Transverse colon (tissue), 4 donors: ENCODE data around the gene ARID4B. TPM values are rescaled to one million over a fixed set of nuclear protein-coding genes. Genes with fewer than 3 reads are reported as not detected.

Experiments used
- DNase-seq: peaks from one replicate; pipeline ENCODE4 v3.0.0-alpha.2; 2019
- H3K27ac ChIP-seq, 4 donors: fragments of 200-600 bp; sonication (generic); 2 replicates each; pipeline ENCODE4 v1.5.1; 2016 to 2018; ENCODE audit warnings: inconsistent platforms in 4 of 4
- H3K27me3 ChIP-seq: fragments of 200-600 bp; sonication (generic); 2 replicates; pipeline ENCODE4 v1.5.1; 2017; ENCODE audit warnings: inconsistent platforms
- H3K36me3 ChIP-seq, 4 donors: fragments of 200-600 bp; sonication (generic); 2 replicates each; pipeline ENCODE4 v1.5.1; 2017 to 2019; ENCODE audit warnings: inconsistent platforms in 4 of 4
- H3K4me1 ChIP-seq, 4 donors: fragments of 200-600 bp; sonication (generic); 2 replicates each; pipeline ENCODE4 v1.5.1; 2017 to 2020; ENCODE audit warnings: inconsistent platforms in 4 of 4
- H3K4me3 ChIP-seq, 4 donors: fragments of 200-600 bp; sonication (generic); 1 replicate in 1 of 4; 2 replicates in 3 of 4; pipeline versions ENCODE4 v1.5.1 to v1.6.1; 2017 to 2019; ENCODE audit warnings: inconsistent platforms in 4 of 4
- H3K9me3 ChIP-seq, 2 donors: fragments of 200-600 bp; sonication (generic); 2 replicates each; pipeline ENCODE4 v1.5.1; 2017 to 2019; ENCODE audit warnings: inconsistent platforms in 2 of 2
- EP300 ChIP-seq: sonication (generic); formaldehyde crosslinking; IDR thresholded peaks from one replicate; pipeline ENCODE4 v1.6.1; 2017; ENCODE audit warnings: antibody characterized with exemption, low read depth
- POLR2A ChIP-seq: fragments of 450-650 bp; IDR thresholded peaks from one replicate; pipeline ENCODE4 v1.6.1; 2016; ENCODE audit warnings: antibody characterized with exemption, mild to moderate bottlenecking, moderate library complexity
- POLR2AphosphoS5 ChIP-seq, 3 donors: sonication (generic); formaldehyde crosslinking; IDR thresholded peaks; one replicate each; pipeline ENCODE4 v1.6.1; 2016; ENCODE audit warnings: antibody characterized with exemption in 3 of 3
- WGBS, 2 donors: methylation state at CpG; one replicate each; pipeline ENCODE4 v1.1.5; 2018; ENCODE audit warnings: low coverage in 1 of 2; 5-methylcytosine and 5-hydroxymethylcytosine counted together
- in situ Hi-C, 4 donors: fragments of 200-750 bp; cut with MboI; loops; one replicate each; pipeline versions ENCODE4 v1.15.0 to v1.15.1; 2017; ENCODE audit warnings: low sequenced_read_pairs in 3 of 4, low pct_ligation_motif_present in 1 of 4, low pct_unique_long_range_greater_than_20kb in 1 of 4
- intact Hi-C: fragments of 100-400 bp; cut with DNase I; formaldehyde crosslinking; loops from one replicate; pipeline ENCODE4 v1.15.1; 2023; ENCODE audit warnings: low total_unique reads
- total RNA-seq, 4 donors: library from RNA; depleted of rRNA; stranded (reverse); fragments of >200 nt; gene quantifications; one replicate each; pipeline ENCODE4 v1.1.0, GENCODE V29; 2016
- TF ChIP-seq, protein P1 (sequence below), 5 experiments: fragments of 200-600 bp in 3 of 5; fragments of 450-650 bp in 2 of 5; sonication (generic) in 3 of 5; IDR thresholded peaks; 1 replicate in 2 of 5; 2 replicates in 3 of 5; pipeline ENCODE4 v1.5.1; 2016 to 2017; ENCODE audit warnings: antibody characterized with exemption in 5 of 5, inconsistent platforms in 3 of 5, mild to moderate bottlenecking in 2 of 5, moderate library complexity in 1 of 5

ARID4B gene
- total RNA-seq, 4 donors from 2014 or later: 9.2 to 52.0 (median 34.0) TPM

DNA sequence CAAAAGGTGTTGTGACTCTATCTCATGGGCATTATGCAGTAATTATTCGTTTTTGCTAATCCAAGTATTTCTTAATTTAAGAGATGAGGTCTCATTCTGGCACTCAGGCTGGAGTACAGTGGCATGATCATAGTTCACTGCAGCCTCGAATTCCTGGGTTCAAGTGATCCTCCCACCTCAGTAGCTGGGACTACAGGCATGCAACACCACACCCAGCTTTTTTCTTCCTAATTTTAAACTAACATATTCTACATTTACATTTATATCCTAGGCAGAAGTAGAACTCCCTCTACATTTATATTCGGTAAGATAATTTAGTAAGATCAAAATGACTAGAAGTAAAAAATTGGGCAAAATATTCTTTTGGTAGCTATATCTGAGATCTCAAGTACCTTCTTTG, 116.5 kb downstream of the ARID4B start:
- intact Hi-C loops (no loop called here), in situ Hi-C loops (no loop called here)
- H3K4me3 ChIP-seq: no peak overlapping the region
- peaks cover 0 to 46% (median 17%) of the 10 kb centered on the region in 4 donors for H3K36me3 ChIP-seq
- no peaks in the 10 kb centered on the region for H3K9me3 ChIP-seq
- H3K27me3 ChIP-seq: no peaks in the 10 kb centered on the region
- 96 to 100% methylated on average over 1 to 3 of the region's 3 CpGs for WGBS, 2 donors
- no peak overlapping the region for H3K27ac ChIP-seq
- no peak for TF ChIP-seq POLR2A
- no peak for TF ChIP-seq POLR2AphosphoS5 (IDR thresholded peaks at IDR 0.05)
- TF ChIP-seq, protein P1, sequence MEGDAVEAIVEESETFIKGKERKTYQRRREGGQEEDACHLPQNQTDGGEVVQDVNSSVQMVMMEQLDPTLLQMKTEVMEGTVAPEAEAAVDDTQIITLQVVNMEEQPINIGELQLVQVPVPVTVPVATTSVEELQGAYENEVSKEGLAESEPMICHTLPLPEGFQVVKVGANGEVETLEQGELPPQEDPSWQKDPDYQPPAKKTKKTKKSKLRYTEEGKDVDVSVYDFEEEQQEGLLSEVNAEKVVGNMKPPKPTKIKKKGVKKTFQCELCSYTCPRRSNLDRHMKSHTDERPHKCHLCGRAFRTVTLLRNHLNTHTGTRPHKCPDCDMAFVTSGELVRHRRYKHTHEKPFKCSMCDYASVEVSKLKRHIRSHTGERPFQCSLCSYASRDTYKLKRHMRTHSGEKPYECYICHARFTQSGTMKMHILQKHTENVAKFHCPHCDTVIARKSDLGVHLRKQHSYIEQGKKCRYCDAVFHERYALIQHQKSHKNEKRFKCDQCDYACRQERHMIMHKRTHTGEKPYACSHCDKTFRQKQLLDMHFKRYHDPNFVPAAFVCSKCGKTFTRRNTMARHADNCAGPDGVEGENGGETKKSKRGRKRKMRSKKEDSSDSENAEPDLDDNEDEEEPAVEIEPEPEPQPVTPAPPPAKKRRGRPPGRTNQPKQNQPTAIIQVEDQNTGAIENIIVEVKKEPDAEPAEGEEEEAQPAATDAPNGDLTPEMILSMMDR (IDR thresholded peaks at IDR 0.05): no peak
- H3K4me1 ChIP-seq: no peaks in the 10 kb centered on the region
- DNase-seq: no peak

DNA sequence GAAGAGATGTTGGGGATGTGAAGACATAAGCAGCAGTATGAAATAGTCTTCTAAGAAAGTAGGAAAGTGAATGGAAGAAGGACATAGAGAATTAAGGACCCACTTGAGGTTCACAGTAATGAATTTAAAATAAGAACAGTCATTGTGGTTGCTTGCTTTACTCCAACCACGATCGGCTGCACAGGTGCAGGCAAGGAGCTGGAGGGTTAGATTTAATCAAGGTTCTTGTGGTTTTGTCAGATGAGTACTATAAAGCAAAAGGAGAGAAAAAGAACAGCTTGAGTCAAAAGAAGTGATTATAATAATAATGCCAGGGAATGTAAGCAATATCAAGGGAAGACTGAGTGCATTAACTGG, 120.8 kb downstream of the ARID4B start:
- H3K27ac ChIP-seq: no peak overlapping the region
- peaks cover 0 to 37% (median 11%) of the 10 kb centered on the region in 4 donors for H3K36me3 ChIP-seq
- H3K27me3 ChIP-seq: no peaks in the 10 kb centered on the region
- no peak overlapping the region for H3K4me3 ChIP-seq
- intact Hi-C loops (no loop called here), in situ Hi-C loops (no loop called here)
- 74 to 81% methylated on average over 2 of the region's 2 CpGs for WGBS, 2 donors
- no peaks in the 10 kb centered on the region for H3K9me3 ChIP-seq
- TF ChIP-seq POLR2AphosphoS5 (IDR thresholded peaks at IDR 0.05) (no peak), EP300 (no peak), POLR2A (no peak)
- TF ChIP-seq, protein P1 (IDR thresholded peaks at IDR 0.05): no peak
- DNase-seq: no peak
- no peaks in the 10 kb centered on the region for H3K4me1 ChIP-seq

DNA sequence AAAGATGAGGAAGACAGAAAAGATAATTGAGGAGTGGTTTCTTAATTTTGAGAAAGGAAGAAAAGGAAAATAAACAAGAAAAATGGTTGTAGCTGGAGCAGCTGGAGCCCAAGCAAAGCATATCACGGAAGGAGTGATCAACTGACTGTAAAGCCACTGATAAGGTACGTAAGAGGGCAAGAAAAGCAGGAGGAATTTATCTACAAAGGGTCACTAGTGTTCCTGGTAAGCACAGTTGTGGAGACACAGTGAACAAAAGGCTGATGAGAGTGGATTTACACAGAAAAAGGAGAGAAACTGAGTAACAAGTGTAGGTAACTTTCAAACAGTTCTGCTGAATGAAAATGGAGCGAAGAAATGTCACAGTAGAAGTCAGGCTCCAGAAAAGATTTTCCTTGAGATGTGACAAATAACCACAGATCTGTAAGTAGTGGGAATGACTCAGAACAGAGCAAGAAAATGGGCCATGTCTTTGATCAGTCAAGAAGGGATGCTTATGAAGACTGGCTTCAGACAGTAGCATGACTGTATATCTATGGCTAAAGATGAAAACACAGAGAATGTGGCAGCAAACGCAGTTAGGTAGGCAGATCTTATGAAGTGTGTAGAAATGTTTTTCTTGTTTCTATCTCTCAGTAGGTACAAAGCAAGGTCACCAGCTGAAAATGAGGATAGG, 121.3 kb downstream of the ARID4B start:
- Histone ChIP-seq H3K9me3 (no peaks in the 10 kb centered on the region), H3K36me3 (peaks cover 0 to 32% (median 8%) of the 10 kb centered on the region in 4 donors), H3K4me3 (no peak overlapping the region), H3K27me3 (no peaks in the 10 kb centered on the region), H3K27ac (no peak overlapping the region), H3K4me1 (no peaks in the 10 kb centered on the region)
- no peak for TF ChIP-seq POLR2A
- no peak for TF ChIP-seq EP300
- no peak for TF ChIP-seq POLR2AphosphoS5 (IDR thresholded peaks at IDR 0.05)
- TF ChIP-seq, protein P1 (IDR thresholded peaks at IDR 0.05): no peak
- DNase-seq: no peak
- in situ Hi-C loops: no loop called here
- intact Hi-C loops: no loop called here
- 88 to 89% methylated on average over 4 of the region's 4 CpGs for WGBS, 2 donors

DNA sequence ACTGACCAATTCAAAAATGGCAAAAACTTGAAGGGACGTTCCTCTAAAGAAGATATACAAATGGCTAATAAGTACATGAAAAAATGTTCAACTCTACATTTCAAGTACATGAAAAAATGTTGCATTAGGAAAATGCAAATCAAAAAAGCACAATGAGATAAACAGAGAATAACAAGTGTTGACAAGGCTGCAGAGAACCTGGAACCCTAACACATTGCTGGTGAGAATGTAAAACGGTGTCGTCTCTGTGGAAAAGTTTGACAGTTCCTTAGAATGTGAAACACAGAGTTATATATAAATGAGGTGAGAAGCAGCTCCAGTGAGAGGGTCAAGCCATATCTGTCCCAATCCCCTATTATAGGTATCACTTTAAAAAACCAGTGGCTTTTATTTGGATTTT, 122.3 kb downstream of the ARID4B start:
- Histone ChIP-seq H3K4me1 (no peaks in the 10 kb centered on the region), H3K4me3 (no peak overlapping the region), H3K27me3 (no peaks in the 10 kb centered on the region), H3K36me3 (peaks cover 0 to 23% (median 4%) of the 10 kb centered on the region in 4 donors), H3K9me3 (no peaks in the 10 kb centered on the region), H3K27ac (no peak overlapping the region)
- no peak for DNase-seq
- in situ Hi-C loops (no loop called here), intact Hi-C loops (no loop called here)
- 93 to 96% methylated on average over 3 of the region's 3 CpGs for WGBS, 2 donors
- TF ChIP-seq, protein P1 (IDR thresholded peaks at IDR 0.05): no peak
- TF ChIP-seq EP300 (no peak), POLR2A (no peak), POLR2AphosphoS5 (IDR thresholded peaks at IDR 0.05) (no peak)
